K562 (cell line): ENCODE measurements around the gene SPHK1. TPM values are rescaled to one million over a fixed set of nuclear protein-coding genes. Genes with fewer than 3 reads are reported as not detected.

Experiments used
- BRD4 ChIP-seq: fragments of 200-600 bp; sonication (generic); IDR thresholded peaks from 2 replicates; pipeline ENCODE4 v1.6.1; 2017; ENCODE audit warnings: inconsistent platforms
- GTF2E2 ChIP-seq: fragments of 200-800 bp; sonication (Bioruptor generic); IDR thresholded peaks from 2 replicates; pipeline ENCODE4 v1.6.1; 2016; ENCODE audit warnings: missing genetic modification characterization, missing compliant biosample characterization
- HDAC2 ChIP-seq: fragments of 450-650 bp; IDR thresholded peaks from 2 replicates; pipeline ENCODE4 v1.6.1; 2016; ENCODE audit warnings: mild to moderate bottlenecking
- NR2C1 ChIP-seq, 2 experiments: fragments of 450-650 bp; IDR thresholded peaks; 2 replicates each; pipeline ENCODE4 v1.6.1; 2017; ENCODE audit warnings: mild to moderate bottlenecking in 2 of 2, antibody characterized with exemption in 1 of 2, inconsistent platforms in 1 of 2, missing compliant biosample characterization in 1 of 2, missing genetic modification characterization in 1 of 2
- PHF21A ChIP-seq: fragments of 450-650 bp; IDR thresholded peaks from 2 replicates; pipeline ENCODE4 v1.6.1; 2017; ENCODE audit warnings: low read depth, borderline replicate concordance
- PKNOX1 ChIP-seq: fragments of 450-650 bp; IDR thresholded peaks from 2 replicates; pipeline ENCODE4 v1.6.1; 2016
- RAD21 ChIP-seq, 2 experiments: fragments of 250-450 bp in 1 of 2; fragments of 450-650 bp in 1 of 2; sonication (Bioruptor Pico) in 1 of 2; formaldehyde crosslinking in 1 of 2; IDR thresholded peaks in 1 of 2; conservative IDR thresholded peaks in 1 of 2; 2 replicates each; pipeline versions ENCODE4 v1.4.0 to v1.8.0; 2020 to 2022; ENCODE audit warnings: mild to moderate bottlenecking in 2 of 2, moderate library complexity in 1 of 2
- RBM39 ChIP-seq: fragments of 200-400 bp; formaldehyde crosslinking; optimal IDR thresholded peaks from 2 replicates; pipeline ENCODE3; 2018; ENCODE audit warnings: low read depth, low read length
- RFX5 ChIP-seq: IDR thresholded peaks from 2 replicates; pipeline ENCODE4 v1.6.1; 2011; ENCODE audit warnings: low read depth, mild to moderate bottlenecking, improper control_type of control experiment, low read length
- SMAD3 ChIP-seq: fragments of 450-650 bp; formaldehyde crosslinking; conservative IDR thresholded peaks from 2 replicates; pipeline ENCODE4 v1.4.0; 2020; ENCODE audit warnings: mild to moderate bottlenecking
- SNIP1 ChIP-seq: fragments of 450-650 bp; IDR thresholded peaks from 2 replicates; pipeline ENCODE4 v1.7.1; 2017; ENCODE audit warnings: low read depth, mild to moderate bottlenecking
- TRIM24 ChIP-seq, 2 experiments: fragments of 450-650 bp; IDR thresholded peaks; 2 replicates each; pipeline ENCODE4 v1.6.1; 2016
- YBX1 ChIP-seq: fragments of 450-650 bp; IDR thresholded peaks from 2 replicates; pipeline ENCODE4 v1.7.1; 2016; ENCODE audit warnings: mild to moderate bottlenecking
- ZKSCAN1 ChIP-seq: fragments of 150-350 bp; IDR thresholded peaks from 2 replicates; pipeline ENCODE4 v1.6.1; 2016; ENCODE audit warnings: low read depth, low read length
- ZNF224 ChIP-seq: sonication (generic); formaldehyde crosslinking; IDR thresholded peaks from 2 replicates; pipeline ENCODE4 v1.8.0; 2022; ENCODE audit warnings: mild to moderate bottlenecking, missing genetic modification reagents
- ZNF431 ChIP-seq: sonication (generic); formaldehyde crosslinking; IDR thresholded peaks from 2 replicates; pipeline ENCODE4 v1.8.0; 2022; ENCODE audit warnings: mild to moderate bottlenecking, missing genetic modification reagents
- ZNF551 ChIP-seq: fragments of 250-450 bp; sonication (Bioruptor Pico); IDR thresholded peaks from 2 replicates; pipeline ENCODE4 v1.5.0; 2021; ENCODE audit warnings: mild to moderate bottlenecking, moderate library complexity
- ZNF589 ChIP-seq: fragments of 200-800 bp; sonication (Bioruptor generic); IDR thresholded peaks from 2 replicates; pipeline ENCODE4 v1.6.1; 2016; ENCODE audit warnings: low read depth, missing genetic modification characterization, missing compliant biosample characterization
- polyA plus RNA-seq, 8 experiments: library from polyadenylated mRNA; depleted of rRNA in 4 of 8; stranded (reverse) in 5 of 8; unstranded in 3 of 8; fragments of >200 nt; fragmentation: Nextera tagmentation in 2 of 8; fragmentation: Illumina TruSeq in 1 of 8; extraction: Ambion mirVana in 2 of 8; extraction: Trizol in 1 of 8; gene quantifications; 2 replicates each; pipeline versions ENCODE4 v1.2.1 to v1.2.3, GENCODE V29; 2011 to 2014; ENCODE audit warnings: inconsistent platforms in 1 of 8, missing spikeins in 1 of 8
- total RNA-seq, 7 experiments: library from RNA; depleted of rRNA in 6 of 7; stranded (reverse); fragments of >200 nt in 6 of 7; fragmentation: Illumina TruSeq in 2 of 7; extraction: Trizol in 2 of 7; gene quantifications; 2 replicates each; pipeline versions ENCODE4 v1.2.1 to v1.2.3, GENCODE V29; 2011 to 2021; ENCODE audit warnings: low replicate concordance in 1 of 7
- TF ChIP-seq, protein P1 (sequence below), 2 experiments: fragments of 450-650 bp in 1 of 2; sonication (generic) in 1 of 2; formaldehyde crosslinking in 1 of 2; IDR thresholded peaks; 2 replicates each; pipeline versions ENCODE4 v1.7.1 to v1.9.0; 2016 to 2022; ENCODE audit warnings: inconsistent platforms in 1 of 2, mild to moderate bottlenecking in 1 of 2, missing genetic modification reagents in 1 of 2

Gene SPHK1
- total and polyA plus RNA-seq, 9 of the 15 experiments (the other 6 are each of a cell fraction or from before 2014, with no cell fraction given): 0.21 to 60.3 (median 14.5) TPM

GRCh38 chr17:76383546-76384221 lies 725 bp upstream of the SPHK1 start (continued):
- TF ChIP-seq ZNF589 (CRISPR knock-in tag) (no peak), HDAC2 (0 out of 2 replicates have a peak, but pooled peaks have one; percentile 50), ZNF224 (CRISPR knock-in tag) (0 out of 2 replicates have a peak, but pooled peaks have one; percentile 50), SNIP1 (no peak), PHF21A (no peak), RAD21 (CRISPR knock-in tag; conservative IDR thresholded peaks at IDR 0.05 in 1 of 2, IDR thresholded peaks at IDR 0.05 in 1 of 2) (0 out of 4 replicates have a peak, but pooled peaks of 1 of the 2 experiments have one; percentile 7), RBM39 (no peak), TRIM24 (IDR thresholded peaks at IDR 0.05) (0 out of 4 replicates have a peak, but pooled peaks of 1 of the 2 experiments have one; percentile 23), GTF2E2 (no peak; the same call in 1 of the 2 replicates), ZNF551 (no peak), ZNF431 (CRISPR knock-in tag) (0 out of 2 replicates have a peak, but pooled peaks have one; percentile 24), SMAD3 (CRISPR knock-in tag) (no peak), PKNOX1 (no peak; the same call in 1 of the 2 replicates), RFX5 (no peak), ZKSCAN1 (no peak), BRD4 (no peak), YBX1 (no peak), NR2C1 (IDR thresholded peaks at IDR 0.05) (no peak), NR2C1 (tag; IDR thresholded peaks at IDR 0.05) (no peak)
- TF ChIP-seq, protein P1, sequence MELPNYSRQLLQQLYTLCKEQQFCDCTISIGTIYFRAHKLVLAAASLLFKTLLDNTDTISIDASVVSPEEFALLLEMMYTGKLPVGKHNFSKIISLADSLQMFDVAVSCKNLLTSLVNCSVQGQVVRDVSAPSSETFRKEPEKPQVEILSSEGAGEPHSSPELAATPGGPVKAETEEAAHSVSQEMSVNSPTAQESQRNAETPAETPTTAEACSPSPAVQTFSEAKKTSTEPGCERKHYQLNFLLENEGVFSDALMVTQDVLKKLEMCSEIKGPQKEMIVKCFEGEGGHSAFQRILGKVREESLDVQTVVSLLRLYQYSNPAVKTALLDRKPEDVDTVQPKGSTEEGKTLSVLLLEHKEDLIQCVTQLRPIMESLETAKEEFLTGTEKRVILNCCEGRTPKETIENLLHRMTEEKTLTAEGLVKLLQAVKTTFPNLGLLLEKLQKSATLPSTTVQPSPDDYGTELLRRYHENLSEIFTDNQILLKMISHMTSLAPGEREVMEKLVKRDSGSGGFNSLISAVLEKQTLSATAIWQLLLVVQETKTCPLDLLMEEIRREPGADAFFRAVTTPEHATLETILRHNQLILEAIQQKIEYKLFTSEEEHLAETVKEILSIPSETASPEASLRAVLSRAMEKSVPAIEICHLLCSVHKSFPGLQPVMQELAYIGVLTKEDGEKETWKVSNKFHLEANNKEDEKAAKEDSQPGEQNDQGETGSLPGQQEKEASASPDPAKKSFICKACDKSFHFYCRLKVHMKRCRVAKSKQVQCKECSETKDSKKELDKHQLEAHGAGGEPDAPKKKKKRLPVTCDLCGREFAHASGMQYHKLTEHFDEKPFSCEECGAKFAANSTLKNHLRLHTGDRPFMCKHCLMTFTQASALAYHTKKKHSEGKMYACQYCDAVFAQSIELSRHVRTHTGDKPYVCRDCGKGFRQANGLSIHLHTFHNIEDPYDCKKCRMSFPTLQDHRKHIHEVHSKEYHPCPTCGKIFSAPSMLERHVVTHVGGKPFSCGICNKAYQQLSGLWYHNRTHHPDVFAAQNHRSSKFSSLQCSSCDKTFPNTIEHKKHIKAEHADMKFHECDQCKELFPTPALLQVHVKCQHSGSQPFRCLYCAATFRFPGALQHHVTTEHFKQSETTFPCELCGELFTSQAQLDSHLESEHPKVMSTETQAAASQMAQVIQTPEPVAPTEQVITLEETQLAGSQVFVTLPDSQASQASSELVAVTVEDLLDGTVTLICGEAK (IDR thresholded peaks at IDR 0.05): peak; percentile 34
- TF ChIP-seq, protein P1 (CRISPR knock-in tag; IDR thresholded peaks at IDR 0.05): no peak
